Mesenchymal stem cell (in vitro differentiated cells and primary cell): ENCODE data around the gene MACROD2.

Experiments
- DNase-seq: peaks from one replicate; pipeline ENCODE4 v3.0.0-alpha.2; 2013
- H2AFZ ChIP-seq: one replicate; pipeline ENCODE4 v1.6.1; 2013; ENCODE audit warnings: low read depth, mild to moderate bottlenecking, control low read depth, inconsistent platforms, low read length, moderate library complexity
- H2AK5ac ChIP-seq: 2 replicates; pipeline ENCODE4 v1.6.1; 2013; ENCODE audit warnings: low read length, moderate library complexity, mild to moderate bottlenecking, inconsistent platforms; ENCODE audit not compliant: severe bottlenecking
- H2BK120ac ChIP-seq: one replicate; pipeline ENCODE4 v1.6.1; 2013; ENCODE audit warnings: low read depth, mild to moderate bottlenecking, inconsistent platforms, low read length, moderate library complexity
- H2BK12ac ChIP-seq, 2 experiments: one replicate each; pipeline ENCODE4 v1.6.1; 2013; ENCODE audit warnings: inconsistent platforms in 2 of 2, low read length in 2 of 2, mild to moderate bottlenecking in 2 of 2, moderate library complexity in 2 of 2, control low read depth in 1 of 2
- H2BK15ac ChIP-seq: one replicate; pipeline ENCODE4 v1.6.1; 2013; ENCODE audit warnings: mild to moderate bottlenecking, low read depth, inconsistent platforms; ENCODE audit not compliant: poor library complexity, severe bottlenecking
- H2BK5ac ChIP-seq: 2 replicates; pipeline ENCODE4 v1.6.1; 2013; ENCODE audit warnings: low read depth, mild to moderate bottlenecking, low read length, control low read depth, inconsistent platforms; ENCODE audit not compliant: poor library complexity, severe bottlenecking
- H3K14ac ChIP-seq, 2 experiments: one replicate each; pipeline ENCODE4 v1.6.1; 2013; ENCODE audit warnings: inconsistent platforms in 2 of 2, low read length in 2 of 2, control low read depth in 1 of 2, mild to moderate bottlenecking in 1 of 2, moderate library complexity in 1 of 2
- H3K18ac ChIP-seq, 2 experiments: one replicate each; pipeline ENCODE4 v1.6.1; 2013; ENCODE audit warnings: inconsistent platforms in 2 of 2, low read length in 2 of 2, control low read depth in 1 of 2, low read depth in 1 of 2, mild to moderate bottlenecking in 1 of 2
- H3K23ac ChIP-seq, 2 experiments: one replicate each; pipeline ENCODE4 v1.6.1; 2013; ENCODE audit warnings: inconsistent platforms in 2 of 2, low read length in 2 of 2, mild to moderate bottlenecking in 2 of 2, moderate library complexity in 2 of 2, control low read depth in 1 of 2
- H3K27ac ChIP-seq: 2 replicates; pipeline ENCODE4 v1.5.1; 2013; ENCODE audit warnings: mild to moderate bottlenecking, moderate library complexity, low read length, control low read depth, inconsistent platforms; ENCODE audit not compliant: poor library complexity, severe bottlenecking
- H3K27me3 ChIP-seq, 2 experiments: 2 replicates each; pipeline versions ENCODE4 v1.6.1 to v1.7.0; 2013; ENCODE audit warnings: low read length in 2 of 2, mild to moderate bottlenecking in 2 of 2, moderate library complexity in 2 of 2, control low read depth in 1 of 2, inconsistent platforms in 1 of 2; ENCODE audit not compliant: control insufficient read depth in 1 of 2, insufficient read depth in 1 of 2
- H3K36me3 ChIP-seq, 2 experiments: 2 replicates each; pipeline versions ENCODE4 v1.6.1 to v1.7.0; 2013; ENCODE audit warnings: low read length in 2 of 2, control low read depth in 1 of 2, inconsistent platforms in 1 of 2, low read depth in 1 of 2, mild to moderate bottlenecking in 1 of 2; ENCODE audit not compliant: insufficient read depth in 2 of 2, control insufficient read depth in 1 of 2
- H3K4ac ChIP-seq, 2 experiments: one replicate each; pipeline ENCODE4 v1.6.1; 2013; ENCODE audit warnings: inconsistent platforms in 2 of 2, low read length in 2 of 2, mild to moderate bottlenecking in 2 of 2, moderate library complexity in 2 of 2, control low read depth in 1 of 2, low read depth in 1 of 2
- H3K4me1 ChIP-seq: 2 replicates; pipeline ENCODE4 v1.6.1; 2013; ENCODE audit warnings: low read depth, low read length, control low read depth; ENCODE audit not compliant: control insufficient read depth, insufficient read depth
- H3K4me2 ChIP-seq: 2 replicates; pipeline ENCODE4 v1.6.1; 2013; ENCODE audit warnings: low read length, mild to moderate bottlenecking, inconsistent platforms; ENCODE audit not compliant: poor library complexity, severe bottlenecking
- H3K4me3 ChIP-seq, 2 experiments: 2 replicates each; pipeline versions ENCODE4 v1.5.1 to v1.7.0; 2013; ENCODE audit warnings: low read length in 2 of 2, mild to moderate bottlenecking in 2 of 2, control low read depth in 1 of 2, low read depth in 1 of 2; ENCODE audit not compliant: insufficient read depth in 1 of 2
- H3K79me1 ChIP-seq: replicated peaks from 2 replicates; pipeline ENCODE4 v1.6.1; 2013; ENCODE audit warnings: mild to moderate bottlenecking, control low read depth, low read length, inconsistent platforms; ENCODE audit not compliant: poor library complexity, severe bottlenecking
- H3K9ac ChIP-seq: 2 replicates; pipeline ENCODE4 v1.7.0; 2013; ENCODE audit warnings: mild to moderate bottlenecking, low read length, moderate library complexity
- H3K9me3 ChIP-seq: 2 replicates; pipeline ENCODE4 v1.7.0; 2013; ENCODE audit warnings: mild to moderate bottlenecking, low read length; ENCODE audit not compliant: control insufficient read depth
- H4K8ac ChIP-seq: one replicate; pipeline ENCODE4 v1.6.1; 2013; ENCODE audit warnings: inconsistent platforms, mild to moderate bottlenecking, low read length, moderate library complexity
- H4K91ac ChIP-seq: one replicate; pipeline ENCODE4 v1.6.1; 2013; ENCODE audit warnings: mild to moderate bottlenecking, low read length, inconsistent platforms
- WGBS: methylation state at CpG from one replicate; pipeline ENCODE4 v1.1.7; 2013; ENCODE audit warnings: mixed read lengths; 5-methylcytosine and 5-hydroxymethylcytosine counted together

The MACROD2 gene

DNA sequence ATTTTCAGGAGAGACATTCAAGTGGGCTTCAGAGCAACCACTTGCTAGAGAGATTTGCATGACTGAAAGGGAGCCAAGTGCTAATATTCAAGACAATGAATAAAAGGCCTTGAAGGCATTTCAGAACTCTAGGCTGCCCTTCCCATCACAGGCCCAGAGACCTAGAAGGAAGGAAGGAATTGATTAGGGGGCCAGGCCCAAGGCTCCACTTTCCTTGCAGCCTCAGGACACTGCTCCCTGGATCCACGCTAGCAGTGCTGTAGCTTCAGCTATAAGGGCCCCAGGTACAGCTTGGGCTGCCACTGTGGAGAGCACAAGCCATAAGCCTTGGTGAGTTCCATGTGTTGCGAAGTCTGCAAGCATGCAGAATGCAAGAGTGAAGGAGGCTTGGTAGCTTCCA, 1074.0 kb downstream of the MACROD2 start:
- no peak overlapping the region for H2BK5ac ChIP-seq
- H3K14ac ChIP-seq, result no peak overlapping the region
- no peak overlapping the region for H3K18ac ChIP-seq
- H2BK15ac ChIP-seq, result no peak overlapping the region
- no peak overlapping the region for H3K4me3 ChIP-seq
- H3K23ac ChIP-seq, result no peak overlapping the region
- H3K79me1 ChIP-seq, result no peaks in the 10 kb centered on the region
- no peak overlapping the region for H4K8ac ChIP-seq
- no peak overlapping the region for H3K27ac ChIP-seq
- no peak overlapping the region for H2BK120ac ChIP-seq
- H3K27me3 ChIP-seq, result no peaks in the 10 kb centered on the region
- H2AFZ ChIP-seq, result no peak overlapping the region
- H3K4ac ChIP-seq, result no peak overlapping the region
- no peak overlapping the region for H4K91ac ChIP-seq
- no peaks in the 10 kb centered on the region for H3K4me1 ChIP-seq
- no peak overlapping the region for H2AK5ac ChIP-seq
- WGBS, result 78% methylated on average over 2 of the region's 2 CpGs
- H2BK12ac ChIP-seq, result no peak overlapping the region
- no peaks in the 10 kb centered on the region for H3K36me3 ChIP-seq
- no peak for DNase-seq
- no peak overlapping the region for H3K4me2 ChIP-seq
- H3K9ac ChIP-seq, result no peak overlapping the region
- H3K9me3 ChIP-seq, result no peaks in the 10 kb centered on the region

DNA sequence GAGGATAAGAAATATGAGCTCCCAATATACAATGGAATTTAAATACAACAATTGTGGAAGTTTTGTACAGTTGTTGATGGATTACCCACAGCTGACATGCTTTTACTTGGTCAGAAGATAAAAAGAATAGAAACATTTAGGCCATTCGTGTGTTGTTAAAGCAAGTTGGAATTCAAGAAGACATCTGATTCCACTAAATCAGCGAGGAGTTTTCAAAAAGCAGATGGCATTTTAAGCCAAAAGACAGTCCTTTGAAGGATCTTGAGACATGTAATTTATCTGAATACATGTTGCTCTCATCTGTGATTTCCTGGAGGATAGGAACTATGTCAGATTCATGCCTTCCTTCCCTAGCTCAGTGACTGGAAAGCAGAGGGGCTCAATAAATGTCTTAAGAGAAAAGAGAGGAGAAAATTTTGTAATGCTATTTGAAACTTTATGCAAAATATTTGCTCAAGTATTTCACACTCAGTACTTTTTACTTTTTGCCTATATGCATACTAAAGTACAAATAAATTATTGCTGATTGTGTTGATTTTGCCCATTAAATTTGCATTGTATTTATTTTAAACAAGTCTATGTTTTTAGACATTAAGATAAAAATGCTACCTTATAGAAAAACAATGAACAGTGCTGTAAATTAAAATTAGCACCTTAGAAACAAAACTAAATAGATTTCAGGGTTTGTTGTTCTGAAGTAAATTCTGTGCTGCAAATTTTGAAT, 1075.9 kb downstream of the MACROD2 start:
- Histone ChIP-seq H2AK5ac (no peak overlapping the region), H2BK15ac (no peak overlapping the region), H3K23ac (no peak overlapping the region), H3K4me2 (no peak overlapping the region), H3K4me3 (no peak overlapping the region), H3K4ac (no peak overlapping the region), H3K36me3 (no peaks in the 10 kb centered on the region), H4K91ac (no peak overlapping the region), H3K18ac (no peak overlapping the region), H3K9me3 (no peaks in the 10 kb centered on the region), H3K9ac (no peak overlapping the region), H3K4me1 (no peaks in the 10 kb centered on the region), H2BK120ac (no peak overlapping the region), H4K8ac (no peak overlapping the region), H3K79me1 (no peaks in the 10 kb centered on the region), H3K27me3 (no peaks in the 10 kb centered on the region), H2BK12ac (no peak overlapping the region), H2BK5ac (no peak overlapping the region), H2AFZ (no peak overlapping the region), H3K14ac (no peak overlapping the region), H3K27ac (no peak overlapping the region)
- 63% methylated on average over 2 of the region's 2 CpGs for WGBS
- DNase-seq, result no peak

DNA sequence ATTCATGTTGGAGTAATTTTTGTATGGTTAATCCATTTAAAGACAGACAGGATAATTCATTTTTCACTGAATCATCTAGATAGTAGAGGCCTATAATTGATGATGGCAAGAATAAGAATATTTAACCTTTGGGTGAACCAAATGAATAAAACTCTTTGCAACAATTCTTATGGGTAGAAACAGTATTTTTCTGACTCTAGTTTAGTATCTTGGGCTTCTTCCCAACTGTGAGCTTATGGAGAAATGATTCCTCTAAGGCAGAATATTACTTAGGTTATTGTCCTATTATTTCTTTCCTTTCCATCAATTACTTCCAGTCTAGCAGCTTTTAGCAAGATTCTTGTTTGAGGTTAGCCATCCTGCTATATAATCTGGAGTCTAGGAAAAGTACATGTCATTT, 1077.0 kb downstream of the MACROD2 start:
- Histone ChIP-seq H3K4me1 (no peaks in the 10 kb centered on the region), H3K4ac (no peak overlapping the region), H3K79me1 (no peaks in the 10 kb centered on the region), H2BK15ac (no peak overlapping the region), H3K4me2 (no peak overlapping the region), H3K9me3 (no peaks in the 10 kb centered on the region), H3K4me3 (no peak overlapping the region), H3K14ac (no peak overlapping the region), H4K91ac (no peak overlapping the region), H3K18ac (no peak overlapping the region), H3K23ac (no peak overlapping the region), H3K9ac (no peak overlapping the region), H4K8ac (no peak overlapping the region), H3K27me3 (no peaks in the 10 kb centered on the region), H2BK120ac (no peak overlapping the region), H2BK12ac (no peak overlapping the region), H2AFZ (no peak overlapping the region), H2AK5ac (no peak overlapping the region), H3K36me3 (no peaks in the 10 kb centered on the region), H3K27ac (no peak overlapping the region), H2BK5ac (no peak overlapping the region)
- DNase-seq, result no peak

DNA sequence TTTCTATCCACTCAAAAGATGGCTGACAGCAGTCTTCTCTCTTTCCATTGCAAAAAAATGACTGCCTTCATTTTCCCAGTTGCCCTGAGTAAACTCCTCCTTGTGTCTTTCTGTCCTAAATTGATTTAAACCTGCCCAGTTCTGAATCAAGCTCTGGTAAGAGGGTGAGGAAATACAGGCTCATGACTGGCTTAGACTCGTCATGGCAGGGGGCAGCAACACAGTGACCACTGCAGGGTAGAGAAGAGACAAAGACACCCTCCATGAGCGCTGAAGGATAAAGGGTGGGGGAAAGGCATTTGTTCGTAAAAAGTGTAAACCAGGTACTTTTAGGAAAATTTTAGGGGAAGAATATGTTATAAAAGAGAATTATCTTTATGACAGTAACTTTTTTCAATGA, 1080.3 kb downstream of the MACROD2 start:
- no peak overlapping the region for H2BK15ac ChIP-seq
- WGBS, result 73% methylated on average over 3 of the region's 3 CpGs

More for the DNA sequence above, 1080.3 kb downstream of the MACROD2 start:
- no peak overlapping the region for H3K4me3 ChIP-seq
- H3K4me2 ChIP-seq, result no peak overlapping the region
- no peak overlapping the region for H4K91ac ChIP-seq
- H3K9me3 ChIP-seq, result no peaks in the 10 kb centered on the region
- H3K27me3 ChIP-seq, result no peaks in the 10 kb centered on the region
- H3K14ac ChIP-seq, result no peak overlapping the region
- no peak overlapping the region for H2BK5ac ChIP-seq
- H3K4me1 ChIP-seq, result no peaks in the 10 kb centered on the region
- H3K18ac ChIP-seq, result no peak overlapping the region
- H2BK12ac ChIP-seq, result no peak overlapping the region
- H3K79me1 ChIP-seq, result no peaks in the 10 kb centered on the region
- no peak overlapping the region for H3K23ac ChIP-seq
- H4K8ac ChIP-seq, result no peak overlapping the region
- no peak overlapping the region for H3K27ac ChIP-seq
- no peak overlapping the region for H2AK5ac ChIP-seq
- no peaks in the 10 kb centered on the region for H3K36me3 ChIP-seq
- no peak overlapping the region for H3K4ac ChIP-seq
- no peak for DNase-seq
- H3K9ac ChIP-seq, result no peak overlapping the region
- no peak overlapping the region for H2AFZ ChIP-seq
- no peak overlapping the region for H2BK120ac ChIP-seq
